HepG2 (cell line): ENCODE measurements around the gene MXRA8. TPM values are rescaled to one million over a fixed set of nuclear protein-coding genes. Genes with fewer than 3 reads are reported as not detected.

ENCODE experiments used
- BATF2 ChIP-seq: sonication (generic); formaldehyde crosslinking; IDR thresholded peaks from 2 replicates; pipeline ENCODE4 v1.8.0; 2022; ENCODE audit warnings: mild to moderate bottlenecking, missing genetic modification reagents, moderate library complexity
- FOXA1 ChIP-seq, 2 experiments: fragments of 450-650 bp in 1 of 2; sonication (generic) in 1 of 2; formaldehyde crosslinking in 1 of 2; IDR thresholded peaks; 2 replicates each; pipeline versions ENCODE4 v1.4.0 to v1.6.1; 2016 to 2020; ENCODE audit warnings: missing genetic modification reagents in 1 of 2
- GLI4 ChIP-seq: sonication (generic); formaldehyde crosslinking; IDR thresholded peaks from 2 replicates; pipeline ENCODE4 v1.5.1; 2020; ENCODE audit warnings: missing genetic modification reagents, mild to moderate bottlenecking, moderate library complexity, borderline replicate concordance
- HHEX ChIP-seq: IDR thresholded peaks from 2 replicates; pipeline ENCODE4 v1.6.1; 2016; ENCODE audit warnings: control low read depth
- HMGA1 ChIP-seq: sonication (generic); formaldehyde crosslinking; conservative IDR thresholded peaks from 2 replicates; pipeline ENCODE4 v1.4.0; 2020; ENCODE audit warnings: missing genetic modification reagents
- IRF2 ChIP-seq: IDR thresholded peaks from 2 replicates; pipeline ENCODE4 v1.6.1; 2018; ENCODE audit warnings: missing genetic modification reagents, missing compliant biosample characterization
- MLLT10 ChIP-seq: sonication (generic); formaldehyde crosslinking; IDR thresholded peaks from 2 replicates; pipeline ENCODE4 v1.4.0; 2020; ENCODE audit warnings: missing genetic modification reagents
- NFE2L2 ChIP-seq: fragments of 150-350 bp; IDR thresholded peaks from 2 replicates; pipeline ENCODE4 v1.6.1; 2014; ENCODE audit warnings: low read length
- PTBP1 ChIP-seq: fragments of 200-400 bp; formaldehyde crosslinking; IDR thresholded peaks from 2 replicates; pipeline ENCODE4 v1.6.1; 2018; ENCODE audit warnings: low read length, low read depth; ENCODE audit not compliant: poor library complexity, severe bottlenecking
- RBFOX2 ChIP-seq: fragments of 200-400 bp; formaldehyde crosslinking; IDR thresholded peaks from 2 replicates; pipeline ENCODE4 v1.6.1; 2017; ENCODE audit warnings: low read depth, mild to moderate bottlenecking, low read length
- REPIN1 ChIP-seq: sonication (generic); formaldehyde crosslinking; IDR thresholded peaks from 2 replicates; pipeline ENCODE4 v1.8.0; 2022; ENCODE audit warnings: missing genetic modification reagents, low read depth, mild to moderate bottlenecking, borderline replicate concordance
- SETDB1 ChIP-seq: sonication (generic); formaldehyde crosslinking; IDR thresholded peaks from 2 replicates; pipeline ENCODE4 v1.5.1; 2020; ENCODE audit warnings: missing genetic modification reagents, mild to moderate bottlenecking, borderline replicate concordance
- SNAI1 ChIP-seq: sonication (generic); formaldehyde crosslinking; IDR thresholded peaks from 2 replicates; pipeline ENCODE4 v1.5.0; 2020; ENCODE audit warnings: mild to moderate bottlenecking, missing genetic modification reagents, borderline replicate concordance
- SPEN ChIP-seq: sonication (generic); formaldehyde crosslinking; IDR thresholded peaks from 2 replicates; pipeline ENCODE4 v1.5.1; 2020; ENCODE audit warnings: low read depth, mild to moderate bottlenecking, missing genetic modification reagents
- SRF ChIP-seq: IDR thresholded peaks from 2 replicates; pipeline ENCODE4 v1.6.1; 2011; ENCODE audit warnings: mild to moderate bottlenecking, low read depth, low read length, moderate library complexity
- SRSF1 ChIP-seq: fragments of 200-400 bp; formaldehyde crosslinking; optimal IDR thresholded peaks from 2 replicates; pipeline ENCODE3; 2017; ENCODE audit warnings: mild to moderate bottlenecking, low read depth, low read length, moderate library complexity
- U2AF1 ChIP-seq: fragments of 200-400 bp; formaldehyde crosslinking; optimal IDR thresholded peaks from 2 replicates; pipeline ENCODE3; 2017; ENCODE audit warnings: mild to moderate bottlenecking, low read depth, low read length
- ZBTB7B ChIP-seq: sonication (generic); formaldehyde crosslinking; IDR thresholded peaks from 2 replicates; pipeline ENCODE4 v1.4.0; 2020; ENCODE audit warnings: missing genetic modification reagents
- ZHX1 ChIP-seq: sonication (generic); formaldehyde crosslinking; IDR thresholded peaks from 2 replicates; pipeline ENCODE4 v1.8.1; 2022; ENCODE audit warnings: low read depth, mild to moderate bottlenecking, missing genetic modification reagents
- ZNF138 ChIP-seq: sonication (generic); formaldehyde crosslinking; IDR thresholded peaks from 2 replicates; pipeline ENCODE4 v1.5.0; 2020; ENCODE audit warnings: mild to moderate bottlenecking, low read depth, missing genetic modification reagents
- ZNF281 ChIP-seq: sonication (generic); formaldehyde crosslinking; IDR thresholded peaks from 2 replicates; pipeline ENCODE4 v1.4.0; 2020; ENCODE audit warnings: missing genetic modification reagents, borderline replicate concordance
- ZNF335 ChIP-seq: sonication (generic); formaldehyde crosslinking; IDR thresholded peaks from 2 replicates; pipeline ENCODE4 v1.4.0; 2020; ENCODE audit warnings: missing genetic modification reagents
- ZNF660 ChIP-seq: sonication (generic); formaldehyde crosslinking; IDR thresholded peaks from 2 replicates; pipeline ENCODE4 v1.5.1; 2020; ENCODE audit warnings: mild to moderate bottlenecking, low read depth, missing genetic modification reagents, borderline replicate concordance
- ZNF737 ChIP-seq: sonication (generic); formaldehyde crosslinking; IDR thresholded peaks from 2 replicates; pipeline ENCODE4 v1.5.0; 2020; ENCODE audit warnings: missing genetic modification reagents, mild to moderate bottlenecking, borderline replicate concordance
- ZSCAN12 ChIP-seq: sonication (generic); formaldehyde crosslinking; IDR thresholded peaks from 2 replicates; pipeline ENCODE4 v1.9.0; 2021; ENCODE audit warnings: mild to moderate bottlenecking, missing genetic modification reagents
- polyA plus RNA-seq, 8 experiments: library from polyadenylated mRNA; depleted of rRNA in 3 of 8; stranded (reverse) in 7 of 8; unstranded in 1 of 8; fragments of >200 nt; fragmentation: Illumina TruSeq in 4 of 8; extraction: Trizol in 4 of 8; gene quantifications; 2 replicates each; pipeline versions ENCODE4 v1.2.1 to v1.2.3, GENCODE V29; 2011 to 2016; ENCODE audit warnings: low read depth in 4 of 8, missing spikeins in 1 of 8, mixed read lengths in 1 of 8; ENCODE audit not compliant: insufficient read depth in 1 of 8
- total RNA-seq, 5 experiments: library from RNA; depleted of rRNA; stranded (reverse); fragments of >200 nt; fragmentation: Illumina TruSeq; extraction: Trizol; gene quantifications; 2 replicates each; pipeline ENCODE4 v1.2.3, GENCODE V29; 2016; ENCODE audit warnings: low read depth in 1 of 5

MXRA8 gene
- total and polyA plus RNA-seq, 2 of the 13 experiments (the other 11 are each of a cell fraction or from before 2014, with no cell fraction given) = 19.8 to 44.8 TPM

- TF ChIP-seq ZNF737 (CRISPR knock-in tag) = no peak
- peak; percentile 82 for TF ChIP-seq ZBTB7B (CRISPR knock-in tag)
- no peak for TF ChIP-seq FOXA1 (IDR thresholded peaks at IDR 0.05)
- peak; percentile 42; the same call in 1 of the 2 replicates for TF ChIP-seq FOXA1 (CRISPR knock-in tag; IDR thresholded peaks at IDR 0.05)
- no peak for TF ChIP-seq BATF2 (CRISPR knock-in tag)
- peak; percentile 84; the same call in 1 of the 2 replicates for TF ChIP-seq ZNF335 (CRISPR knock-in tag)
- TF ChIP-seq SNAI1 (CRISPR knock-in tag) = no peak
- TF ChIP-seq HMGA1 (CRISPR knock-in tag) = no peak
- TF ChIP-seq REPIN1 (CRISPR knock-in tag) = peak; percentile 98
- TF ChIP-seq ZSCAN12 (CRISPR knock-in tag) = peak; percentile 19; the same call in 1 of the 2 replicates
- TF ChIP-seq ZNF281 (CRISPR knock-in tag) = peak; percentile 65; the same call in 1 of the 2 replicates
- TF ChIP-seq ZHX1 = peak; percentile 82
- TF ChIP-seq SPEN (CRISPR knock-in tag) = peak; percentile 95
- TF ChIP-seq SRF = peak; percentile 22; the same call in 1 of the 2 replicates
- TF ChIP-seq ZNF138 = 0 out of 2 replicates have a peak, but pooled peaks have one; percentile 81
- TF ChIP-seq RBFOX2 = peak; percentile 93
- no peak for TF ChIP-seq PTBP1
- peak; percentile 87 for TF ChIP-seq SRSF1
- peak; percentile 93 for TF ChIP-seq U2AF1
- TF ChIP-seq MLLT10 (CRISPR knock-in tag) = no peak; the same call in 1 of the 2 replicates
- no peak for TF ChIP-seq ZNF660
- no peak for TF ChIP-seq NFE2L2
- peak; percentile 78 for TF ChIP-seq GLI4
- TF ChIP-seq HHEX (CRISPR knock-in tag) = no peak
- peak; percentile 97 for TF ChIP-seq IRF2 (CRISPR knock-in tag)
- TF ChIP-seq SETDB1 (CRISPR knock-in tag) = no peak
These were observed 16.7 kb upstream of the MXRA8 start, which contains the start of gene AURKAIP1 (continued) for GRCh38 chr1:1374929-1375662.
